GM13976 (cell line): ENCODE data around the gene VENTX.
A peak's percentile ranks its signal among the peaks of the same experiment; 100 is the strongest.
"Not testable (repeated sequence)": the region's sequence is repeated elsewhere in the genome, so short reads cannot be mapped to it uniquely, and the experiment has no call there.

Source experiments
- DNase-seq: peaks from one replicate; pipeline ENCODE4 v3.0.0; 2012; ENCODE audit warnings: low spot score
- CTCF ChIP-seq: IDR thresholded peaks from 2 replicates; pipeline ENCODE4 v1.5.1; 2012; ENCODE audit warnings: borderline replicate concordance, mild to moderate bottlenecking; ENCODE audit not compliant: insufficient read depth; ENCODE audit errors: extremely low read depth, missing control alignments, control extremely low read depth
- in situ Hi-C: fragments of 300-500 bp; cut with MboI; formaldehyde crosslinking; loops from one replicate; pipeline ENCODE4 v1.12.0; 2022; ENCODE audit warnings: low sequenced_read_pairs, mixed read lengths, inconsistent platforms; ENCODE audit not compliant: unreplicated experiment

VENTX gene

GRCh38 chr10:133260895-133261725 is 23.5 kb downstream of the VENTX start:
- peak; percentile 81 for DNase-seq
- in situ Hi-C loops: no loop called here
- no peak for TF ChIP-seq CTCF

GRCh38 chr10:133261726-133262325 is 24.2 kb downstream of the VENTX start:
- TF ChIP-seq CTCF: no peak
- in situ Hi-C loops: no loop called here
- DNase-seq: peak; percentile 97

GRCh38 chr10:133262696-133263095 is 25.0 kb downstream of the VENTX start:
- DNase-seq: no peak
- no peak for TF ChIP-seq CTCF
- in situ Hi-C loops: no loop called here

- TF ChIP-seq CTCF: no peak
- no peak for DNase-seq
- in situ Hi-C loops: no loop called here
These were observed 26.0 kb downstream of the VENTX start for GRCh38 chr10:133263674-133264073.

GRCh38 chr10:133264461-133264860 is 26.8 kb downstream of the VENTX start:
- in situ Hi-C loops: no loop called here
- no peak for TF ChIP-seq CTCF
- DNase-seq: no peak

GRCh38 chr10:133265052-133265451 is 27.4 kb downstream of the VENTX start:
- in situ Hi-C loops, DNase-seq: not testable (repeated sequence)
